PC-3 (cell line): ENCODE measurements around the gene GATC. TPM values are rescaled to one million over a fixed set of nuclear protein-coding genes. Genes with fewer than 3 reads are reported as not detected.

Experiments
- ATAC-seq: fragments of 200-7000 bp; cut with Tn5 transposase; 2 replicates; pipeline ENCODE4 v1.9.1; 2020; ENCODE audit warnings: mild to moderate bottlenecking, moderate library complexity
- Bru-seq: library from RNA; stranded (reverse); fragments of 400-500 nt; gene quantifications from one replicate; lab custom pipeline; 2021; lab: Mats Ljungman, UMichigan
- BruChase-seq, 2 experiments: library from RNA; stranded (reverse); fragments of 400-500 nt; gene quantifications; one replicate each; lab custom pipeline; 2021; lab: Mats Ljungman, UMichigan
- BruUV-seq: library from RNA; stranded (reverse); fragments of 400-500 nt; replicated peaks from 2 replicates; lab custom pipeline; 2021; lab: Mats Ljungman, UMichigan
- CTCF ChIA-PET: fragments of 300-600 bp; sonication (Branson Sonifier 250); formaldehyde crosslinking; loops from one replicate; lab custom pipeline; 2022; ENCODE audit warnings: antibody characterized with exemption; lab: Charles Lee
- POLR2A ChIA-PET: fragments of 300-600 bp; sonication (Branson Sonifier 250); formaldehyde crosslinking; loops from one replicate; lab custom pipeline; 2022; ENCODE audit warnings: antibody characterized with exemption; ENCODE audit not compliant: unreplicated experiment; lab: Charles Lee
- DNase-seq: peaks from one replicate; pipeline ENCODE4 v3.0.0-alpha.2; 2015
- H2AFZ ChIP-seq: fragments of 300-600 bp; sonication (generic); 2 replicates; pipeline ENCODE4 v1.6.0; 2016; ENCODE audit warnings: antibody characterized with exemption, low read length
- H3F3A ChIP-seq: fragments of 300-600 bp; sonication (generic); one replicate; pipeline ENCODE4 v1.6.0; 2017; ENCODE audit warnings: antibody characterized with exemption, low read length, control low read depth, mild to moderate bottlenecking; ENCODE audit not compliant: unreplicated experiment
- H3K27ac ChIP-seq: fragments of 300-600 bp; sonication (generic); 2 replicates; pipeline ENCODE4 v1.5.1; 2016; ENCODE audit warnings: mild to moderate bottlenecking, low read length
- H3K27me3 ChIP-seq: fragments of 300-600 bp; sonication (generic); 2 replicates; pipeline ENCODE4 v1.6.1; 2016; ENCODE audit warnings: low read length, mixed read lengths
- H3K36me3 ChIP-seq: fragments of 300-600 bp; sonication (generic); 2 replicates; pipeline ENCODE4 v1.6.1; 2016; ENCODE audit warnings: low read depth, mixed run types, low read length, mixed read lengths
- H3K4me1 ChIP-seq: fragments of 300-600 bp; sonication (generic); 2 replicates; pipeline ENCODE4 v1.5.1; 2016; ENCODE audit warnings: low read length; ENCODE audit not compliant: insufficient read depth
- H3K4me2 ChIP-seq: fragments of 300-600 bp; sonication (generic); 2 replicates; pipeline ENCODE4 v1.6.0; 2016; ENCODE audit warnings: low read length
- H3K4me3 ChIP-seq: fragments of 300-600 bp; sonication (generic); 2 replicates; pipeline ENCODE4 v1.5.1; 2016; ENCODE audit warnings: mild to moderate bottlenecking, low read length, mixed read lengths
- H3K79me2 ChIP-seq: fragments of 300-600 bp; sonication (generic); 2 replicates; pipeline ENCODE4 v1.6.1; 2017; ENCODE audit warnings: low read length, mixed read lengths
- H3K9ac ChIP-seq: fragments of 300-600 bp; sonication (generic); 2 replicates; pipeline ENCODE4 v1.6.0; 2016; ENCODE audit warnings: mild to moderate bottlenecking, low read length
- H3K9me2 ChIP-seq: fragments of 300-600 bp; sonication (generic); replicated peaks from 2 replicates; pipeline ENCODE4 v1.6.1; 2016; ENCODE audit warnings: mixed run types, low read length, mixed read lengths
- H3K9me3 ChIP-seq: fragments of 300-600 bp; sonication (generic); 2 replicates; pipeline ENCODE4 v1.6.1; 2016; ENCODE audit warnings: low read length, mixed read lengths
- H4K20me1 ChIP-seq: fragments of 300-600 bp; sonication (generic); 2 replicates; pipeline ENCODE4 v1.6.1; 2016; ENCODE audit warnings: low read length, mixed read lengths
- EZH2 ChIP-seq: fragments of 300-600 bp; sonication (generic); IDR thresholded peaks from one replicate; pipeline ENCODE4 v1.6.1; 2017; ENCODE audit warnings: antibody characterized with exemption, mild to moderate bottlenecking, low read length; ENCODE audit not compliant: unreplicated experiment
- EZH2phosphoT487 ChIP-seq: fragments of 300-600 bp; sonication (generic); IDR thresholded peaks from 2 replicates; pipeline ENCODE4 v1.6.1; 2018; ENCODE audit warnings: mild to moderate bottlenecking, antibody characterized with exemption, low read length, borderline replicate concordance
- intact Hi-C: fragments of 100-400 bp; cut with micrococcal nuclease; formaldehyde crosslinking; loops from 2 replicates; pipeline ENCODE4 v1.9.0; 2023
- long read RNA-seq: library from polyadenylated mRNA; unstranded; transcript quantifications from one replicate; pipeline ENCODE4 v2.0.0, GENCODE V29; 2021; ENCODE audit not compliant: unreplicated experiment
- total RNA-seq: library from RNA; depleted of rRNA; stranded (reverse); fragments of >200 nt; gene quantifications from 2 replicates; pipeline ENCODE4 v1.2.3, GENCODE V29; 2014; rRNA removed
- TF ChIP-seq, protein P1 (sequence below): fragments of 300-600 bp; sonication (generic); conservative IDR thresholded peaks from 2 replicates; pipeline ENCODE4 v1.5.1; 2017; ENCODE audit warnings: antibody characterized with exemption, low read depth, mild to moderate bottlenecking, low read length

Gene GATC, protein sequence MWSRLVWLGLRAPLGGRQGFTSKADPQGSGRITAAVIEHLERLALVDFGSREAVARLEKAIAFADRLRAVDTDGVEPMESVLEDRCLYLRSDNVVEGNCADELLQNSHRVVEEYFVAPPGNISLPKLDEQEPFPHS
- total RNA-seq: 33.8 and 43.2 TPM in 2 replicates
- percentile 90 among the genes with signal in this experiment for Bru-seq, nascent RNA
- BruChase-seq, experiment 1, labeled RNA remaining after a 6-hour chase: percentile 98 among the genes with signal in this experiment
- percentile 97 among the genes with signal in this experiment for BruChase-seq, experiment 2, labeled RNA remaining after a 2-hour chase
- long read RNA-seq, full-length matches to known transcripts: 8 of 25 reads
- long read RNA-seq, partial matches to known transcripts: 2 of 25 reads
- long read RNA-seq, other reads (novel, unspliced or antisense): 15 of 25 reads

DNA sequence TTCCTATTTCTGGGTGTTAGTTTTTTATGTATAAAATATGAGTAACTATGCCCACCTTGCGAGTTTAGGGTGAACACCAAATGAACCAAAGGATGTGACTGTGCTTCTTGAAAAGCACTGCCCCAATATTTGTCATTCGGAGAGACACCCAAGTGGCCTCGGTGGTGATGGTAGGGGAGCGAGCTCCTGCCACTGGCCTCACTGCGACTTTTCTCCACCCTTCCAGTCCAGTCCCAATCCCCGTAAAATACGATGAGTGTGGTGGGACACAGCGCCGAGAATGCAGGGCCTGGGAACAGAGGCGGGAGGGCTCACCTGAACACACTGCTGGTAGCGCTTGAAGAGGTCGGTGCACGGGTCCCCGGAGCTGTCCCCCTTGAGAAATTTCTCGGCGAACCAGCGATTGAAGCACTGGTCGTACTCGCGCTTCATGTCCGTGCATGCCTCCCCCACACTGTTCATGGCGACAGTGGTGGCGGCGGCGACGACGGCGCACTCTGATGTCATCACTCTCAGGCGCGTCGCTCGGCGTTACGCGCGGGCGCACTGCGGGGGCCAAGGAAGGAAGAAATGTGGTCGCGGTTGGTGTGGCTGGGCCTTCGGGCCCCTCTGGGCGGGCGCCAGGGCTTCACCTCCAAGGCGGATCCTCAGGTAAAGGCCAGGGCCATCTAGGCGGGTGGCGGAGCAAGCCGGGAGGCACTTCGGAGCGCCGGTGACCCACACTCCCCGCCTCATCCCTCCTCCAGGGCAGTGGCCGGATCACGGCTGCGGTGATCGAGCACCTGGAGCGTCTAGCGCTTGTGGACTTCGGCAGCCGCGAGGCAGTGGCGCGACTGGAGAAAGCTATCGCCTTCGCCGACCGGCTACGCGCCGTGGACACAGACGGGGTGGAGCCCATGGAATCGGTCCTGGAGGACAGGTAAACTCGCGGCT is at the start of gene GATC, which contains the start of gene TRIAP1:
Gene GATC, plus strand, starts transcription at position 534 of the 933 bp plus-strand sequence. Its CDS starts 37 bp downstream, at position 571.
Gene TRIAP1, minus strand, starts transcription at position 474 of the 933 bp plus-strand sequence. Its CDS starts 12 bp downstream, at position 462.
- Histone ChIP-seq H3K79me2 (peaks cover 83% of the 10 kb centered on the region), H3F3A (no peaks in the 10 kb centered on the region), H3K4me3 (peak within 1 kb of the TSS; percentile 77), H3K4me1 (peaks cover 23% of the 10 kb centered on the region), H2AFZ (peak within 1 kb of the TSS; percentile 71), H3K4me2 (peak within 1 kb of the TSS; percentile 79), H3K9me2 (no peaks in the 10 kb centered on the region), H3K9ac (peak within 1 kb of the TSS; percentile 86), H3K27me3 (no peaks in the 10 kb centered on the region), H3K36me3 (peaks cover 30% of the 10 kb centered on the region), H3K9me3 (no peaks in the 10 kb centered on the region), H3K27ac (peak within 1 kb of the TSS; percentile 68), H4K20me1 (peaks cover 10% of the 10 kb centered on the region; the same call in 1 of the 2 replicates)
- intact Hi-C loops: no loop called here
- CTCF ChIA-PET: no interaction called here
- POLR2A ChIA-PET: no interaction called here
- TSS peak; percentile 72 for BruUV-seq
- TF ChIP-seq EZH2 (no peak), EZH2phosphoT487 (no peak)
- TF ChIP-seq, protein P1, sequence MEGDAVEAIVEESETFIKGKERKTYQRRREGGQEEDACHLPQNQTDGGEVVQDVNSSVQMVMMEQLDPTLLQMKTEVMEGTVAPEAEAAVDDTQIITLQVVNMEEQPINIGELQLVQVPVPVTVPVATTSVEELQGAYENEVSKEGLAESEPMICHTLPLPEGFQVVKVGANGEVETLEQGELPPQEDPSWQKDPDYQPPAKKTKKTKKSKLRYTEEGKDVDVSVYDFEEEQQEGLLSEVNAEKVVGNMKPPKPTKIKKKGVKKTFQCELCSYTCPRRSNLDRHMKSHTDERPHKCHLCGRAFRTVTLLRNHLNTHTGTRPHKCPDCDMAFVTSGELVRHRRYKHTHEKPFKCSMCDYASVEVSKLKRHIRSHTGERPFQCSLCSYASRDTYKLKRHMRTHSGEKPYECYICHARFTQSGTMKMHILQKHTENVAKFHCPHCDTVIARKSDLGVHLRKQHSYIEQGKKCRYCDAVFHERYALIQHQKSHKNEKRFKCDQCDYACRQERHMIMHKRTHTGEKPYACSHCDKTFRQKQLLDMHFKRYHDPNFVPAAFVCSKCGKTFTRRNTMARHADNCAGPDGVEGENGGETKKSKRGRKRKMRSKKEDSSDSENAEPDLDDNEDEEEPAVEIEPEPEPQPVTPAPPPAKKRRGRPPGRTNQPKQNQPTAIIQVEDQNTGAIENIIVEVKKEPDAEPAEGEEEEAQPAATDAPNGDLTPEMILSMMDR: no peak
- peak; percentile 89 for DNase-seq
- peak; percentile 79 for ATAC-seq

DNA sequence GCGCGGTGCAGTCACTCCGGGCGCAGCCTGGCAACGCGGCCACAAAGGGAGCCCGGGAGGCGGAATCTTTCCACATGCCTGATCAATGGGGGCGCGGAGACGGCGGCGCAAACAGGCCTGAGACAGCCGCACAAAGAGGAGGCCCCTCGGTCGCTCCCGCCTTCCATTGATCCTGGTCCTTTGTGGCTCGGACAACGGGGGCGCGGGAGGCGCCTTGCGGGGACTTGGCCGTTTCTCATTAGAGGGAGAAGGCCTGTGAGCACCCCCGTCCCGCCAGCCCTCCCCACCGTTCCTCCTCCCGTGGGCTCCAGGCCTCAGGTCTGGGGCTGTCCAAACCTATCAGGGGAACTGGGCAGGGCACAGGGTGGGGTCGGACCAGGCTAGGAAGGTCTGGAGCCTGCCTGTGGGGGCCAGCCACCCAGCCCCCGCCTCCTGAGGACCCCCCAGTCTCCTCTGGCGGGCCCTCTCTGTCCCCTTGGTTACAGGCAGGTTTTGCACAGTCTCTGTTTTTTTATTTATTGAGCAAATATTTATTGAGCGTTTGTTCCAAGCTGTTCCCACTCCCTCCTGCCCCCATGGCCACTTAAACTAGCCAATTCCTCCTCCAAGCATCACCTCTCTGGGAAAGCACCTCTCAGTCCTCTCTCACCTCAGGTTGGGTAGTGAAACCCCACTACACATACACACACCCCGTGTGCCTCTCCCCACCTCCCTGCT is 48.3 kb upstream of the GATC start:
- Histone ChIP-seq H3K36me3 (no peaks in the 10 kb centered on the region), H3K4me1 (peaks cover 5% of the 10 kb centered on the region; the same call in 1 of the 2 replicates), H3F3A (no peaks in the 10 kb centered on the region), H3K9ac (no peak overlapping the region), H3K79me2 (no peaks in the 10 kb centered on the region), H3K9me2 (no peaks in the 10 kb centered on the region), H4K20me1 (no peaks in the 10 kb centered on the region), H3K4me3 (no peak overlapping the region), H3K27me3 (no peaks in the 10 kb centered on the region), H3K4me2 (no peak overlapping the region), H2AFZ (no peak overlapping the region), H3K9me3 (no peaks in the 10 kb centered on the region), H3K27ac (no peak overlapping the region)
- ATAC-seq (no peak), DNase-seq (no peak)
- TF ChIP-seq EZH2 (no peak), EZH2phosphoT487 (no peak)
- TF ChIP-seq, protein P1: no peak
- intact Hi-C loops: no loop called here
- CTCF ChIA-PET: no interaction called here
- BruUV-seq: no TSS peak
- POLR2A ChIA-PET: interaction anchor here (0.7 kb wide), 1 partner anchor 12 kb away, joined by 3 read pairs; no protein-coding TSS in a partner anchor
